HUES64 (cell line): Measurements from ENCODE around the gene SLC2A4.
A peak's percentile ranks its signal among the peaks of the same experiment; 100 is the strongest.

Experiments
- H3K27ac ChIP-seq: 2 replicates; pipeline ENCODE4 v1.7.0; 2013; ENCODE audit warnings: low read depth, low read length, inconsistent platforms
- H3K27me3 ChIP-seq: 2 replicates; pipeline ENCODE4 v1.6.1; 2013; ENCODE audit warnings: mild to moderate bottlenecking, low read length; ENCODE audit not compliant: insufficient read depth
- H3K36me3 ChIP-seq: 2 replicates; pipeline ENCODE4 v1.6.1; 2013; ENCODE audit warnings: mild to moderate bottlenecking, low read length; ENCODE audit not compliant: insufficient read depth
- H3K4me1 ChIP-seq: 2 replicates; pipeline ENCODE4 v1.6.1; 2013; ENCODE audit warnings: mild to moderate bottlenecking, low read length, moderate library complexity; ENCODE audit not compliant: insufficient read depth
- H3K4me3 ChIP-seq: 2 replicates; pipeline ENCODE4 v1.5.1; 2013; ENCODE audit warnings: mild to moderate bottlenecking, low read length, moderate library complexity
- H3K9ac ChIP-seq: 2 replicates; pipeline ENCODE4 v1.6.1; 2013; ENCODE audit warnings: mild to moderate bottlenecking, low read depth, low read length
- H3K9me3 ChIP-seq: 2 replicates; pipeline ENCODE4 v1.6.1; 2013; ENCODE audit warnings: low read depth, low read length; ENCODE audit not compliant: insufficient read depth
- WGBS: fragments of 150-250, 120-280 bp; methylation state at CpG from one replicate; pipeline ENCODE4 v1.1.7; 2013; ENCODE audit warnings: missing lambda C conversion rate; 5-methylcytosine and 5-hydroxymethylcytosine counted together

Gene SLC2A4

GRCh38 chr17:7293159-7293558 is 11.6 kb downstream of the SLC2A4 start:
- Histone ChIP-seq H3K36me3 (no peaks in the 10 kb centered on the region), H3K9ac (no peak overlapping the region), H3K27me3 (peaks cover 44% of the 10 kb centered on the region), H3K4me1 (0 out of 2 replicates have a peak, but pooled peaks cover 10% of the 10 kb centered on the region), H3K27ac (no peak overlapping the region), H3K9me3 (no peaks in the 10 kb centered on the region), H3K4me3 (no peak overlapping the region)
- 92% methylated on average over 11 of the region's 11 CpGs for WGBS

DNA sequence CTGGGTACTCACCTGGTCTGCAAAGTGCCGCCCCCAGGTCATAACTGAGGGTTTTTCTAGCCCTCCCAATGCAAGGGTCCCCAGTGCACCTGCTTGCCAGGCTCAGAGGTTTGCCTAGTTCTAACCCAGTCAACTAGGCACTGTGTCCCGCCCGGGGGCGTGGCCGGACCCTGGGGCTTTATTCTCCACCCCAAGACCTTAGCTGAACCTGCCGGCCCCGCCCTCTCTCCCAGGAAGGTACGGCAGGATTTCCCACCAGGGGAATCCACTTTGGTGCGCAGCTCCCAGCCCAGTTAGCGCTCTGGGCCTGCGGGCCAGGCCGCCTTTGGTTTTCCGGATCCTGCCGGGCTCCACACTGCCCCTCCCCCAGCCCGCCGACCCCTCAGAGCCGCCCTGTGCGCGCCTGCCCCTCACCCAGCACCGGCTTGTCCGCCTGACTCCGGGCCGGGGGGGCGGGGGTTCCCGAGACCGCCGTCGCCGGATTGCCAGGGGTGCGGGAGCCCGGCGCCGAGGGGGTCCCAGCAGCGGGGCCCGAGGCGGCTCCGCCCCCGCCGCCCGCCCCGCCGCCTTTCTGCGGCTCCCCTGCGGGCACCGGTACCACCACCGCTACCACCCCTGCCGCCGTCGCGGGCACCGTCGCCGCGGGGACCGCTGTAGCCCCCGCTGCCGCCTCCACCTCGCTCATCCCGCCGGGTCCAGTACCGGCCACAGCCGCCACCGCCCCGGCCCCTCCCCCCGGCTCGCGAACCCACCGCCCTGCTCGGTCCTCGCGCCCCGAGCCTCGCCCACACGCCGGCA is 12.5 kb downstream of the SLC2A4 start:
- Histone ChIP-seq H3K4me3 (peak overlapping the region; percentile 47), H3K4me1 (0 out of 2 replicates have a peak, but pooled peaks cover 10% of the 10 kb centered on the region), H3K9ac (no peak overlapping the region; the same call in 1 of the 2 replicates), H3K27me3 (peaks cover 47% of the 10 kb centered on the region), H3K36me3 (no peaks in the 10 kb centered on the region), H3K9me3 (no peaks in the 10 kb centered on the region), H3K27ac (peak overlapping the region; percentile 77; the same call in 1 of the 2 replicates)
- WGBS = 2% methylated on average over 75 of the region's 75 CpGs

DNA sequence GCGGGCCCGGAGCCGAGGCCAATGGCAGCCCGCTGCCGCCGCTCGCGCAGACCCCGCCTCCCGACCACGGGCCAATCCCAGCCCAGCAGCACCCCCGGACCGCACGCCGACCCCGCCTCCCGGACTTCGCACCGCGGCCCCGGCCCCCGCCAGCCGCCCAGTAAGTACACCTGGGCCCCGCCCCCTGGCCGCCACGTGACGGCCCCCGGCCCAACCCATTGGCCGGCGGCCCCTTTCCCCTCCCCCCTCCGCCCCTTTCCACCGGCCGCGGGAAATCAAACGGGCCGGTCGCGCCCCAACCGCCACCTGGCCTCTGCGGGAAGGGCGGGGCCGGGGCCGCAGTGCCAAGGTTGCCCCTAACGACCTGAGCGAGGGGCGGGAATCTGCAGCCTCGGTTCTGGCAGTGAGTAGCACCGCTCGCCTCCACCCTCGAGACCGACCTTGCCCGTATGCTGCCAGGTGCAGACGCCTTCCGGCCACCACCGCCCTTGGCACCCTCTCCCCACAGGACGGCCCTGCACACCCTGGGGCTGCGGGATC is 13.2 kb downstream of the SLC2A4 start, which contains the start of gene YBX2:
Gene YBX2, minus strand, starts transcription at position 26 of the 540 bp plus-strand sequence. CDS start 139 bp downstream, outside the sequence.
- H3K4me1 ChIP-seq = 0 out of 2 replicates have a peak, but pooled peaks cover 10% of the 10 kb centered on the region
- 2% methylated on average over 57 of the region's 57 CpGs for WGBS
- peaks cover 47% of the 10 kb centered on the region for H3K27me3 ChIP-seq
- no peaks in the 10 kb centered on the region for H3K9me3 ChIP-seq
- no peak within 1 kb of the TSS; the same call in 1 of the 2 replicates for H3K9ac ChIP-seq
- H3K36me3 ChIP-seq = no peaks in the 10 kb centered on the region
- H3K27ac ChIP-seq = peak within 1 kb of the TSS; percentile 77; the same call in 1 of the 2 replicates
- peak within 1 kb of the TSS; percentile 60 for H3K4me3 ChIP-seq

GRCh38 chr17:7295230-7296180 is 14.0 kb downstream of the SLC2A4 start:
- H3K4me3 ChIP-seq = peak overlapping the region; percentile 60
- 0 out of 2 replicates have a peak, but pooled peaks cover 10% of the 10 kb centered on the region for H3K4me1 ChIP-seq
- H3K9me3 ChIP-seq = no peaks in the 10 kb centered on the region
- H3K9ac ChIP-seq = no peak overlapping the region
- peaks cover 47% of the 10 kb centered on the region for H3K27me3 ChIP-seq
- no peak overlapping the region for H3K27ac ChIP-seq
- 65% methylated on average over 42 of the region's 42 CpGs for WGBS
- no peaks in the 10 kb centered on the region for H3K36me3 ChIP-seq

- Histone ChIP-seq H3K9me3 (no peaks in the 10 kb centered on the region), H3K4me1 (0 out of 2 replicates have a peak, but pooled peaks cover 10% of the 10 kb centered on the region), H3K4me3 (peak overlapping the region; percentile 11; the same call in 1 of the 2 replicates), H3K9ac (no peak overlapping the region), H3K36me3 (no peaks in the 10 kb centered on the region), H3K27me3 (peaks cover 47% of the 10 kb centered on the region), H3K27ac (no peak overlapping the region)
- WGBS = 9% methylated on average over 51 of the region's 51 CpGs
Observed at GRCh38 chr17:7296189-7296861, 14.8 kb downstream of the SLC2A4 start.

GRCh38 chr17:7304179-7304578 is 22.7 kb downstream of the SLC2A4 start:
- no peak overlapping the region for H3K9ac ChIP-seq

DNA sequence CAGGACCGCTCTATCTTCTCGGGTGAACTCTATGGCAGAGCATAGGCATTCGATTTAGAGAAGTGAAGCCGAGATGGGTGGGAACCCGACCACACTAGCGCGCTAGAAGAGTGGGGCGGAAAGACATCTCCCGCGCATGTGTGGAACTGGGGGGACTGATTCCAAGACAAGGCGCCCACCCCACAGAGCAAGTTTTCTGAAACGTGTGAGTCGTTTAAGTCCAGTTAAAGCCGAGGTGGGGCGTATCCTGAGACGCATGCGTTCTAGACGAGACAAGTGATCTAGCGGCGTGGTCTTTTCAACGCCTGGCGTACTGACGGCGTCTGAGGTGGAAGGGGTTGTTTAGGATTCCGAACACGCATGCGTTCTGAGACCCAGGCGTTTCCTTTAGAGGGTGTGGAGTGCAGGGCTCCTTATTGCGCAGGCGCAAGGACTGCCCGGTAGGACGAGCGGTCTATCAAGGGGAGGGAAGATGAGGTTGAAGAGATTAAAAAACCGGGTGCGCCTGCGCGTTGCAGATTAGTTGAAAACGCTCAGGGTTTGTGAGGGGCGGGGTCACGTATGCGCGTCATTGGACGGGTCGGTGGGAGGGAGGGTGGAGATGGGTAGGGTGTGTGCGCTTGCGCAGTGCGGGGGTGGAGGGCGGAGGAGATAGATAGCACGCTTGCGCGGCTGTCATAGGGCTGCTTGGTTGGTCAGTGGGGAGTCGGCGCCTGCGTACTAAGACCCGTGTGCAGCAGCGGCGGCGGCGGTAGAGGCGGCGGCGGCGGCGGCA is 25.6 kb downstream of the SLC2A4 start, which contains the start of gene EIF5A:
Gene EIF5A, plus strand, starts transcription at position 718 of the 775 bp plus-strand sequence. CDS start 2,008 bp downstream, outside the sequence.
- Histone ChIP-seq H3K4me3 (peak within 1 kb of the TSS; percentile 94), H3K4me1 (no peaks in the 10 kb centered on the region), H3K36me3 (peaks cover 28% of the 10 kb centered on the region), H3K27ac (peak within 1 kb of the TSS; percentile 100), H3K9ac (peak within 1 kb of the TSS; percentile 100), H3K9me3 (no peaks in the 10 kb centered on the region), H3K27me3 (no peaks in the 10 kb centered on the region)
- WGBS = under 1% methylated on average over 64 of the region's 64 CpGs

More at GRCh38 chr17:7304179-7304578, 22.7 kb downstream of the SLC2A4 start:
- Histone ChIP-seq H3K4me1 (no peaks in the 10 kb centered on the region), H3K27me3 (no peaks in the 10 kb centered on the region), H3K9me3 (no peaks in the 10 kb centered on the region), H3K36me3 (peaks cover 1% of the 10 kb centered on the region; the same call in 1 of the 2 replicates), H3K27ac (no peak overlapping the region), H3K4me3 (no peak overlapping the region)
- WGBS = 95% methylated on average over 7 of the region's 7 CpGs

DNA sequence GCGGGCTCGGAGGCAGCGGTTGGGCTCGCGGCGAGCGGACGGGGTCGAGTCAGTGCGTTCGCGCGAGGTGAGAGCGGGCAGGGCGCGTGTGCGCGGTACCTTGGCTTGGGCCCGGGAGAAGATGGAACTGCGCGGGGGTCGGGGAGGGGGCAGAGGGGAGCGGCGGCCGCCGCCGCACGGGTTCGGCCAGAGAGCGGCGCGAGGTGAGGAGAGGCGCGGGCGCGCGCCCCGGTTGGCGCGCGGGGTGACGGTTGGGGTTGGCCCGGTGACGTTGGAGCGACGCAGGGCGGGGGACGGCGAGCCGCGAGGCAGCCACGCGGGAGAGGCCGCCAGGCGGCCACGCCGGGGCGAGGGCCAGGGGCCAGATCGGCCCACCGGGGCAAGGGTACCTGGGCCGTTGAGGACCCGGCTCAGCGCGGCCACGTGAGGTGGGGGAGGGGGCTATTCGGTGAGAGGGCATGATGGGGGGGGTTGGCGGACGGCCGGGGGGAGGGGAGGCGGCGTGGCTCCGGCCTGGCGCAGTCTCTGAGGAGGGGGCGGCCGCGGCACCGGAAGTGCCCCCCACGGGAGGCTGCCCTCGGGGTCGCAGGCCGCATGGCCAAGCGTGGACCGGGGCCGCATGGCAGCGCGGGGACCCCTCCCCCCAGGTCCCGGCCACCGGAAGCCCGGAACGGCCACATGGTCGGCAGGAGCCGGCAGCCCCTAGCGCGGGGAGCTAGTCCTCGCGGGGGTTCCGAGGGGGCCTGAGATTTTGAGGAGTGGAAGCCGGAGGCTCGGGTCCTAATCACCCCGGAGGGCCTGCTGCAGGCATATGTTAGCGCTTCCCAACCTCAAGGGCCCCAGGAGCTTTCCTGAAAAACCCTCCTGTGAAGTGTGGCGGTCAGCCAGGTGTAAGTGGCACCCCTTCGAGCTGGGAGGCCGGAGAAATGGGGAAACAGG is 26.4 kb downstream of the SLC2A4 start:
- under 1% methylated on average over 104 of the region's 104 CpGs for WGBS
- Histone ChIP-seq H3K27me3 (no peaks in the 10 kb centered on the region), H3K4me1 (no peaks in the 10 kb centered on the region), H3K9me3 (no peaks in the 10 kb centered on the region), H3K9ac (peak overlapping the region; percentile 100), H3K27ac (peak overlapping the region; percentile 100), H3K4me3 (peak overlapping the region; percentile 94), H3K36me3 (peaks cover 36% of the 10 kb centered on the region)
